Gastrocnemius medialis (tissue), 4 donors: ENCODE results near the gene ISLR.

ENCODE experiments used
- CTCF ChIP-seq, 5 experiments: fragments of 450-650 bp in 3 of 5; fragments of 200-600 bp in 2 of 5; sonication (generic) in 2 of 5; IDR thresholded peaks in 4 of 5; conservative IDR thresholded peaks in 1 of 5; 1 replicate in 4 of 5; 2 replicates in 1 of 5; pipeline ENCODE4 v1.5.1; 2016 to 2019; ENCODE audit warnings: antibody characterized with exemption in 5 of 5, mild to moderate bottlenecking in 3 of 5, moderate library complexity in 3 of 5
- POLR2A ChIP-seq, 2 donors: fragments of 450-650 bp; IDR thresholded peaks; one replicate each; pipeline ENCODE4 v1.6.1; 2017; ENCODE audit warnings: antibody characterized with exemption in 2 of 2, mild to moderate bottlenecking in 2 of 2, moderate library complexity in 2 of 2

- TF ChIP-seq POLR2A (IDR thresholded peaks at IDR 0.05) (no peak), CTCF (IDR thresholded peaks at IDR 0.05 in 4 of 5, conservative IDR thresholded peaks at IDR 0.05 in 1 of 5) (no peak)
These were observed 29.2 kb upstream of the ISLR start for GRCh38 chr15:74144153-74144775.
